NCI-H146 treated with DMSO at 0.1 percent for 48 hours (cell line): Measurements from ENCODE around the gene HAAO.
A peak's percentile ranks its signal among the peaks of the same experiment; 100 is the strongest.

Source experiments
- DNase-seq: peaks from one replicate; lab custom pipeline; 2025; ENCODE audit not compliant: unreplicated experiment; lab: John Stamatoyannopoulos, UW

The HAAO gene

GRCh38 chr2:42794271-42795046, 2.1 kb upstream of the HAAO start:
- DNase-seq: no peak

- no peak for DNase-seq
Observed at GRCh38 chr2:42793334-42794270, 1.2 kb upstream of the HAAO start.

GRCh38 chr2:42792087-42792582, 248 bp downstream of the HAAO start:
- DNase-seq: no peak

- no peak for DNase-seq
Observed at GRCh38 chr2:42791606-42792005, 777 bp downstream of the HAAO start.

- DNase-seq: no peak
Observed at GRCh38 chr2:42789751-42790150, 2.6 kb downstream of the HAAO start.

GRCh38 chr2:42788882-42789281, 3.5 kb downstream of the HAAO start:
- no peak for DNase-seq

GRCh38 chr2:42788478-42788793, 3.9 kb downstream of the HAAO start:
- no peak for DNase-seq

GRCh38 chr2:42787788-42788477, 4.5 kb downstream of the HAAO start:
- no peak for DNase-seq

- DNase-seq: no peak
Observed at GRCh38 chr2:42787424-42787787, 5.0 kb downstream of the HAAO start.

- no peak for DNase-seq
Observed at GRCh38 chr2:42786561-42787345, 5.6 kb downstream of the HAAO start.

GRCh38 chr2:42784204-42784880, 8.0 kb downstream of the HAAO start:
- no peak for DNase-seq

- DNase-seq: no peak
Observed at GRCh38 chr2:42783511-42783910, 8.9 kb downstream of the HAAO start.

- no peak for DNase-seq
Observed at GRCh38 chr2:42781181-42781580, 11.2 kb downstream of the HAAO start.

GRCh38 chr2:42777883-42778805, 14.2 kb downstream of the HAAO start:
- no peak for DNase-seq

- no peak for DNase-seq
Observed at GRCh38 chr2:42775810-42776209, 16.6 kb downstream of the HAAO start.

GRCh38 chr2:42775186-42775585, 17.2 kb downstream of the HAAO start:
- DNase-seq: no peak

GRCh38 chr2:42771546-42772153, 20.7 kb downstream of the HAAO start:
- no peak for DNase-seq

- DNase-seq: peak; percentile 4
Observed at GRCh38 chr2:42770288-42771131, 21.9 kb downstream of the HAAO start.
